Stimulated activated CD4-positive, alpha-beta T cell treated with anti-CD3 and anti-CD28 coated beads, Interleukin-2, amount 100 ng/mL, for 24 hours (primary cell): ENCODE measurements around the gene NSUN4.
"Not testable (repeated sequence)": the region's sequence is repeated elsewhere in the genome, so short reads cannot be mapped to it uniquely, and the experiment has no call there.

Source experiments
- DNase-seq, 2 donors: peaks; one replicate each; pipeline ENCODE4 v3.0.0-alpha.2; 2020

Gene NSUN4

GRCh38 chr1:46340404-46341221, at the start of gene NSUN4:
NSUN4 (plus strand) TSS chr1:46340807; CDS start chr1:46340827, 20 bp downstream.
- DNase-seq, result peak; percentile 86 to 87

GRCh38 chr1:46295306-46295705, 45.3 kb upstream of the NSUN4 start:
- DNase-seq, result no peak

- no peak for DNase-seq
Measured at GRCh38 chr1:46298387-46298786, 42.2 kb upstream of the NSUN4 start.

- DNase-seq, result no peak
Measured at GRCh38 chr1:46300673-46301405, 39.8 kb upstream of the NSUN4 start.

GRCh38 chr1:46301406-46301807, 39.2 kb upstream of the NSUN4 start:
- no peak for DNase-seq

- DNase-seq, result peak; percentile 58 to 66
Measured at GRCh38 chr1:46301808-46302640, 38.6 kb upstream of the NSUN4 start.

GRCh38 chr1:46302641-46303037, 38.0 kb upstream of the NSUN4 start:
- peak in 1 of 2 donors; percentile 41 for DNase-seq

GRCh38 chr1:46303038-46303871, 37.4 kb upstream of the NSUN4 start, which contains the start of the genes LRRC41 and UQCRH:
LRRC41 (minus strand) TSS chr1:46303616; CDS start chr1:46303322, 294 bp downstream.
UQCRH (plus strand) TSS chr1:46303698; CDS start chr1:46303767, 69 bp downstream.
- DNase-seq, result peak; percentile 91 to 92

- no peak for DNase-seq
Measured at GRCh38 chr1:46303872-46304326, 36.7 kb upstream of the NSUN4 start.

- no peak for DNase-seq
Measured at GRCh38 chr1:46306159-46306530, 34.5 kb upstream of the NSUN4 start.

GRCh38 chr1:46309401-46310159, 31.0 kb upstream of the NSUN4 start:
- no peak for DNase-seq

GRCh38 chr1:46310321-46310720, 30.3 kb upstream of the NSUN4 start:
- no peak for DNase-seq

- DNase-seq, result no peak
Measured at GRCh38 chr1:46315669-46316403, 24.8 kb upstream of the NSUN4 start.

GRCh38 chr1:46317323-46317722, 23.3 kb upstream of the NSUN4 start:
- no peak for DNase-seq

- not testable (repeated sequence) for DNase-seq
Measured at GRCh38 chr1:46319301-46319700, 21.3 kb upstream of the NSUN4 start.

- not testable (repeated sequence) for DNase-seq
Measured at GRCh38 chr1:46319960-46320914, 20.4 kb upstream of the NSUN4 start.

GRCh38 chr1:46322191-46322590, 18.4 kb upstream of the NSUN4 start:
- not testable (repeated sequence) for DNase-seq

- DNase-seq, result not testable (repeated sequence)
Measured at GRCh38 chr1:46325285-46326076, 15.1 kb upstream of the NSUN4 start.
